ENCODE data around the gene FZD2. TPM values are rescaled to one million over a fixed set of nuclear protein-coding genes. Genes with fewer than 3 reads are reported as not detected.
"Not testable (repeated sequence)": the region's sequence is repeated elsewhere in the genome, so short reads cannot be mapped to it uniquely, and the experiment has no call there.

Gene FZD2
- polyA plus RNA-seq, 2 of the 4 experiments (the other 2 are of a cell fraction): 25.8 to 54.9 TPM

- H3K27ac ChIP-seq: peak overlapping the region; percentile 92 to 93
- ChIA-PET CTCF (interaction anchor here (0.7 to 11.1 kb wide), 20 partner anchors 8 to 151 kb away, joined by 3 to 324 read pairs (median 4); partner anchors contain the start of genes FZD2 and MEIOC), POLR2A (interaction anchor here (1.4 to 5.2 kb wide), 3 partner anchors 18 to 51 kb away, joined by 4 to 41 read pairs (median 5); partner anchors contain the start of gene FZD2)
- DNase-seq (ENCODE audit: low read depth in 1 of 2, low spot score in 1 of 2) (no peak), FAIRE-seq (no peak), ATAC-seq (peak; percentile 7 to 16; a peak in 4 of 6 replicates)
- peaks cover 40% of the 10 kb centered on the region for H3K4me1 ChIP-seq
- no peaks in the 10 kb centered on the region for H3K9me3 ChIP-seq
- peak overlapping the region; percentile 0; the same call in 1 of the 3 replicates for H3K4me2 ChIP-seq
- TF ChIP-seq MAX (IDR thresholded peaks at IDR 0.05) (peak; percentile 49; the same call in 1 of the 2 replicates), ESRRA (IDR thresholded peaks at IDR 0.05; ENCODE audit: borderline replicate concordance, low read length) (no peak), REST (IDR thresholded peaks at IDR 0.05) (no peak), EP300 (IDR thresholded peaks at IDR 0.05) (no peak), E2F6 (IDR thresholded peaks at IDR 0.05; ENCODE audit: borderline replicate concordance, low read depth) (peak; percentile 76; the same call in 1 of the 2 replicates), ZC3H11A (IDR thresholded peaks at IDR 0.05) (no peak), CBX2 (IDR thresholded peaks at IDR 0.05; ENCODE audit: borderline replicate concordance, low read depth) (no peak), USF2 (IDR thresholded peaks at IDR 0.05) (no peak)
- no peak overlapping the region for H3K4me3 ChIP-seq
- WGBS (ENCODE audit: missing lambda C conversion rate): 91% methylated on average over 12 of the region's 12 CpGs
Measured at GRCh38 chr17:44536090-44536953, 21.0 kb upstream of the FZD2 start.

- CTCF ChIA-PET: interaction anchor here (0.8 to 11.1 kb wide), 8 partner anchors 15 to 135 kb away, joined by 3 to 324 read pairs (median 5); no protein-coding TSS in a partner anchor
- H3K27ac ChIP-seq: peak overlapping the region; percentile 36 to 93; a peak in 5 of 6 replicates
- POLR2A ChIA-PET: interaction anchor here (0.6 to 0.9 kb wide), 3 partner anchors 15 to 765 kb away, joined by 4 to 8 read pairs (median 4); partner anchors contain the start of gene FZD2
Measured at GRCh38 chr17:44537922-44538321, 19.4 kb upstream of the FZD2 start.

GRCh38 chr17:44539673-44540072 lies 17.6 kb upstream of the FZD2 start:
- DNase-seq (ENCODE audit: low read depth in 1 of 2, low spot score in 1 of 2): no peak
- Histone ChIP-seq H3K9me3 (no peaks in the 10 kb centered on the region), H3K4me2 (no peak overlapping the region), H3K27ac (peak overlapping the region; percentile 93 to 94), H3K4me3 (no peak overlapping the region), H3K4me1 (peaks cover 57% of the 10 kb centered on the region)
- no peak for ATAC-seq
- ChIA-PET CTCF (interaction anchor here (0.7 to 9.9 kb wide), 7 partner anchors 17 to 275 kb away, joined by 3 to 324 read pairs (median 4); partner anchors contain the start of gene FZD2), POLR2A (interaction anchor here (1.3 kb wide), 1 partner anchor 17 kb away, joined by 9 read pairs; the partner anchor contains the start of gene FZD2)
- FAIRE-seq: no peak
- WGBS (ENCODE audit: missing lambda C conversion rate): 83% methylated on average over 15 of the region's 15 CpGs
- no peak for TF ChIP-seq ZSCAN20 (CRISPR knock-in tag; IDR thresholded peaks at IDR 0.05)
- TF ChIP-seq FOSB (CRISPR knock-in tag; IDR thresholded peaks at IDR 0.05): no peak
- no peak for TF ChIP-seq JUN (IDR thresholded peaks at IDR 0.05)
- TF ChIP-seq HEYL (CRISPR knock-in tag; IDR thresholded peaks at IDR 0.05): no peak
- TF ChIP-seq ZFP36 (IDR thresholded peaks at IDR 0.05; ENCODE audit: borderline replicate concordance, partially characterized antibody): no peak
- TF ChIP-seq SMC3 (IDR thresholded peaks at IDR 0.05): no peak
- TF ChIP-seq TFCP2L1 (CRISPR knock-in tag; IDR thresholded peaks at IDR 0.05): no peak
- TF ChIP-seq KDM5A (IDR thresholded peaks at IDR 0.05): no peak
- no peak for TF ChIP-seq KDM1A (IDR thresholded peaks at IDR 0.05; ENCODE audit: low read depth)
- no peak for TF ChIP-seq ESRRA (IDR thresholded peaks at IDR 0.05; ENCODE audit: borderline replicate concordance, low read length)
- no peak for TF ChIP-seq CTCF (IDR thresholded peaks at IDR 0.05)
- TF ChIP-seq MYC (IDR thresholded peaks at IDR 0.05; ENCODE audit: borderline replicate concordance, low read length): no peak
- TF ChIP-seq ZC3H11A (IDR thresholded peaks at IDR 0.05): no peak
- no peak for TF ChIP-seq PBX3 (IDR thresholded peaks at IDR 0.05)
- no peak for TF ChIP-seq HDAC2 (IDR thresholded peaks at IDR 0.05)
- TF ChIP-seq RAD21 (conservative IDR thresholded peaks at IDR 0.05 in 1 of 2, IDR thresholded peaks at IDR 0.05 in 1 of 2): no peak

More at GRCh38 chr17:44537922-44538321, 19.4 kb upstream of the FZD2 start:
- H3K4me1 ChIP-seq: peaks cover 56% of the 10 kb centered on the region
- not testable (repeated sequence) for ATAC-seq; H3K4me2 ChIP-seq; H3K9me3 ChIP-seq; DNase-seq (ENCODE audit: low read depth in 1 of 2, low spot score in 1 of 2); H3K4me3 ChIP-seq; FAIRE-seq
- TF ChIP-seq MAFK (IDR thresholded peaks at IDR 0.05; ENCODE audit: partially characterized antibody): peak; percentile 29
- 95% methylated on average over 3 of the region's 3 CpGs for WGBS (ENCODE audit: missing lambda C conversion rate)

All from A549 (cell line).